ENCODE measurements around the gene CFAP61. TPM values are rescaled to one million over a fixed set of nuclear protein-coding genes. Genes with fewer than 3 reads are reported as not detected.

CFAP61 gene
- total and polyA plus RNA-seq, 7 donors, result 8.3 to 59.4 (median 24.5) TPM

GRCh38 chr20:20395903-20396568 lies 343.7 kb downstream of the CFAP61 start:
- Histone ChIP-seq H3K4me1 (no peaks in the 10 kb centered on the region), H3K4me3 (no peak overlapping the region), H3K27me3 (ENCODE audit: insufficient read depth in 3 of 3, low read length in 2 of 3) (no peaks in the 10 kb centered on the region), H3K9me3 (no peaks in the 10 kb centered on the region), H3K36me3 (ENCODE audit: insufficient read depth in 1 of 2, low read depth in 1 of 2) (peaks cover 5 to 68% of the 10 kb centered on the region in 2 donors), H3K27ac (no peak overlapping the region)
- WGBS, 3 donors, result 87 to 89% (median 88%) methylated on average over 28 to 29 of the region's 29 CpGs
- DNase-seq (no peak), ATAC-seq (no peak)
- TF ChIP-seq CTCF (IDR thresholded peaks at IDR 0.05), result no peak
- intact Hi-C loops (cut with DNase I), result no loop called here

GRCh38 chr20:20396794-20397193 lies 344.5 kb downstream of the CFAP61 start:
- TF ChIP-seq CTCF (IDR thresholded peaks at IDR 0.05), result no peak
- Histone ChIP-seq H3K27ac (no peak overlapping the region), H3K4me3 (no peak overlapping the region), H3K9me3 (no peaks in the 10 kb centered on the region), H3K27me3 (ENCODE audit: insufficient read depth in 3 of 3, low read length in 2 of 3) (no peaks in the 10 kb centered on the region), H3K4me1 (no peaks in the 10 kb centered on the region), H3K36me3 (ENCODE audit: insufficient read depth in 1 of 2, low read depth in 1 of 2) (peaks cover 4 to 66% of the 10 kb centered on the region in 2 donors)
- 95 to 99% (median 97%) methylated on average over 3 of the region's 3 CpGs for WGBS, 3 donors
- DNase-seq (no peak), ATAC-seq (no peak)
- intact Hi-C loops (cut with DNase I), result no loop called here

- no peak for TF ChIP-seq CTCF (IDR thresholded peaks at IDR 0.05)
- H3K36me3 ChIP-seq (ENCODE audit: insufficient read depth in 1 of 2, low read depth in 1 of 2), result peaks cover 2 to 61% of the 10 kb centered on the region in 2 donors
- no peak overlapping the region for H3K27ac ChIP-seq
- 97 to 99% (median 98%) methylated on average over 7 of the region's 7 CpGs for WGBS, 3 donors
- no peaks in the 10 kb centered on the region for H3K9me3 ChIP-seq
- H3K4me3 ChIP-seq, result no peak overlapping the region
- ATAC-seq (no peak), DNase-seq (no peak)
- no peaks in the 10 kb centered on the region for H3K27me3 ChIP-seq (ENCODE audit: insufficient read depth in 3 of 3, low read length in 2 of 3)
- intact Hi-C loops (cut with DNase I), result no loop called here
- no peaks in the 10 kb centered on the region for H3K4me1 ChIP-seq
Observed at GRCh38 chr20:20398123-20398522, 345.8 kb downstream of the CFAP61 start.

DNA sequence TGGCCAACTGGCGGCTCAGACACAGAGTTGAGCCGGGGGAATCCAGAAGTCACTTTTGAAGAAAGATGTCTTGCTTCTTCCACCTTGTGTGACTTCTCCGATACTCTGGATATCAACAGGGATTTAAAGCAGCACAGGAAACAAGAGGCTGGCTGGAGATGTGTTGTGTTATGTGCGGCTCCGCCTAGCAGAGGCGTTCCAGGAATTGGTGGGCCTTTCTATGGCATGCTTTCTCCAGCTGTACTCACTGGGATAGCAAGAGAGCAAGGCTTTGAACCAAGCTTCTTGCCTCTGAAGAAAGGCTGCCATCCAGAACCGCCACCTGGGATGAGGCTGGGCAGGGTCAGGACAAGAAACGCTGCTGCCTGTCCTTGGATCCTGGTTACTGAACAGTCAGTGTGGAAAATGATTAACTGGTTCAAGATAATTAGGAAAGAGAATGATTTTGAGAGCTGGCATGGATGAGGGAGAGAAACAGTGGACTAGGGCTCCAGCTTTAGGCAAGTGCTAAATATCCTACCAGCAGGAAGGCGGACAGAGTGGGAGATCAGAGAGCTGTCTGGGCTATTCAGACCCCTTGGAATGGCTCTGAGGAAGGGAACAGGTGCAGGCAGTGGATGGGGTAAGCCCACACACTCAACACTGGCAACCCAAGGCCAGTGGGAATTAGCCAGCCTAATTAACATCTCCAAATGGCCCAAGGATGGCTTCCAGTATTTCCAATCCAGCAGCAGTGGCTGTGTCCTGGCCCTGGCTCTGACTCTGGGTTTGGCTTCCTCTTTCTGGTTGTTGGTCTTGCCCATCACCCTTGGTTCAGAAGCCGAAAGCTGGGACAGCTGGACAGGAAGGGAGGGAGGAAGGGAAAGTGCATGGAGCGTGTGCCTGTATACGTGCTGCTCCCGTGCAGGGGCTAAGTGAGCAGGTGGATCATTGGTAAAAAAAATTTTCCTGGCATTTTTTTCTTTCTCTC lies 347.5 kb downstream of the CFAP61 start:
- Histone ChIP-seq H3K9me3 (no peaks in the 10 kb centered on the region), H3K4me3 (no peak overlapping the region), H3K27me3 (ENCODE audit: insufficient read depth in 3 of 3, low read length in 2 of 3) (no peaks in the 10 kb centered on the region), H3K4me1 (no peaks in the 10 kb centered on the region), H3K36me3 (ENCODE audit: insufficient read depth in 1 of 2, low read depth in 1 of 2) (peaks cover 0 to 58% of the 10 kb centered on the region in 2 donors), H3K27ac (no peak overlapping the region)
- WGBS, 3 donors, result 65 to 86% (median 72%) methylated on average over 13 of the region's 13 CpGs
- ATAC-seq (no peak), DNase-seq (no peak)
- TF ChIP-seq CTCF (IDR thresholded peaks at IDR 0.05), result no peak
- intact Hi-C loops (cut with DNase I), result no loop called here

Measured in psoas muscle (tissue), 8 donors.